HepG2 (cell line): ENCODE data around the gene DNASE2. TPM values are rescaled to one million over a fixed set of nuclear protein-coding genes. Genes with fewer than 3 reads are reported as not detected.

Source experiments
- ATAC-seq: fragments of 200-7000 bp; cut with Tn5 transposase; 3 replicates; pipeline ENCODE4 v1.9.1; 2020; ENCODE audit warnings: mild to moderate bottlenecking, moderate library complexity
- BruUV-seq: library from RNA; stranded (reverse); fragments of 400-500 nt; replicated peaks from 2 replicates; lab custom pipeline; 2021; lab: Mats Ljungman, UMichigan
- CTCF ChIA-PET: fragments of 300-600 bp; formaldehyde crosslinking; extraction: SDS; loops from one replicate; lab custom pipeline; 2021; ENCODE audit warnings: low total read pairs, inconsistent platforms, low intra/inter-chr PET ratio; lab: Yijun Ruan, JAX
- POLR2A ChIA-PET: fragments of 350-600 bp; sonication (Branson Sonifier 250); formaldehyde crosslinking; loops from one replicate; lab custom pipeline; 2020; ENCODE audit warnings: antibody characterized with exemption, inconsistent platforms; lab: Yijun Ruan, JAX
- DNase-seq: peaks from one replicate; pipeline ENCODE4 v3.0.0-alpha.2; 2015; ENCODE audit warnings: low spot score
- FAIRE-seq: peaks from 3 replicates; lab custom pipeline; 2011; peaks lifted over from hg19 to GRCh38; lab: Jason Lieb, UNC
- H2AFZ ChIP-seq: one replicate; pipeline ENCODE4 v1.6.1; 2011; ENCODE audit warnings: low read length, inconsistent platforms
- H3K27ac ChIP-seq: fragments of 300-600 bp; 3 replicates; pipeline ENCODE4 v1.8.0; 2011; ENCODE audit warnings: mixed run types, mild to moderate bottlenecking, mixed read lengths, low read length, inconsistent platforms; ENCODE audit not compliant: insufficient read depth; ENCODE audit errors: extremely low read length
- H3K27me3 ChIP-seq, 2 experiments: fragments of 200-600 bp in 1 of 2; 2 replicates in 1 of 2; 3 replicates in 1 of 2; pipeline versions ENCODE4 v1.6.0 to v1.8.0; 2011; ENCODE audit warnings: low read length in 2 of 2, mild to moderate bottlenecking in 2 of 2, moderate library complexity in 2 of 2, inconsistent platforms in 1 of 2; ENCODE audit not compliant: insufficient read depth in 2 of 2, control insufficient read depth in 1 of 2
- H3K36me3 ChIP-seq, 2 experiments: fragments of 200-600 bp in 1 of 2; replicated peaks in 1 of 2; 2 replicates in 1 of 2; 3 replicates in 1 of 2; pipeline versions ENCODE4 v1.5.1 to v1.8.0; 2011; ENCODE audit warnings: low read length in 2 of 2, inconsistent platforms in 1 of 2; ENCODE audit not compliant: insufficient read depth in 2 of 2, control insufficient read depth in 1 of 2
- H3K4me1 ChIP-seq: 2 replicates; pipeline ENCODE4 v1.5.1; 2012; ENCODE audit warnings: low read length, inconsistent platforms; ENCODE audit not compliant: insufficient read depth
- H3K4me2 ChIP-seq: 2 replicates; pipeline ENCODE4 v1.6.0; 2011; ENCODE audit warnings: low read depth, low read length, inconsistent platforms
- H3K4me3 ChIP-seq, 3 experiments: fragments of 200-600 bp in 1 of 3; sonication (generic), shearing (Covaris generic) in 1 of 3; replicated peaks in 1 of 3; 2 replicates each; pipeline ENCODE4 v1.5.1; 2011 to 2016; ENCODE audit warnings: low read length in 3 of 3, inconsistent platforms in 2 of 3, low read depth in 2 of 3, mild to moderate bottlenecking in 2 of 3, control low read depth in 1 of 3, mixed read lengths in 1 of 3; ENCODE audit not compliant: insufficient read depth in 1 of 3
- H3K79me2 ChIP-seq: one replicate; pipeline ENCODE4 v1.6.1; 2011; ENCODE audit warnings: low read length, inconsistent platforms; ENCODE audit not compliant: insufficient read depth
- H3K9ac ChIP-seq: 2 replicates; pipeline ENCODE4 v1.6.0; 2011; ENCODE audit warnings: mild to moderate bottlenecking, low read depth, low read length, inconsistent platforms; ENCODE audit not compliant: insufficient read depth
- H3K9me3 ChIP-seq: 2 replicates; pipeline ENCODE4 v1.5.1; 2012; ENCODE audit warnings: mild to moderate bottlenecking, low read length
- H4K20me1 ChIP-seq: 2 replicates; pipeline ENCODE4 v1.6.0; 2011; ENCODE audit warnings: inconsistent platforms, mild to moderate bottlenecking, low read length, moderate library complexity; ENCODE audit not compliant: insufficient read depth
- DRAP1 ChIP-seq: IDR thresholded peaks from 2 replicates; pipeline ENCODE4 v1.6.1; 2016; ENCODE audit warnings: missing genetic modification reagents, missing compliant biosample characterization
- FOXJ3 ChIP-seq: sonication (generic); formaldehyde crosslinking; IDR thresholded peaks from 2 replicates; pipeline ENCODE4 v1.4.0; 2020; ENCODE audit warnings: missing genetic modification reagents, mild to moderate bottlenecking, borderline replicate concordance
- KDM3A ChIP-seq: IDR thresholded peaks from 2 replicates; pipeline ENCODE4 v1.6.1; 2018; ENCODE audit warnings: low read depth, missing compliant biosample characterization
- POLR2AphosphoS5 ChIP-seq: IDR thresholded peaks from 2 replicates; pipeline ENCODE4 v1.6.1; 2012; ENCODE audit warnings: low read depth, low read length
- RBAK ChIP-seq: sonication (generic); formaldehyde crosslinking; IDR thresholded peaks from 2 replicates; pipeline ENCODE4 v1.5.1; 2020; ENCODE audit warnings: mild to moderate bottlenecking, missing genetic modification reagents
- SNAPC5 ChIP-seq: sonication (generic); formaldehyde crosslinking; IDR thresholded peaks from 2 replicates; pipeline ENCODE4 v1.8.1; 2023; ENCODE audit warnings: mild to moderate bottlenecking, missing genetic modification reagents, borderline replicate concordance
- TARDBP ChIP-seq: sonication (generic); formaldehyde crosslinking; IDR thresholded peaks from 2 replicates; pipeline ENCODE4 v1.8.0; 2022; ENCODE audit warnings: mild to moderate bottlenecking, missing genetic modification reagents
- U2AF1 ChIP-seq: fragments of 200-400 bp; formaldehyde crosslinking; optimal IDR thresholded peaks from 2 replicates; pipeline ENCODE3; 2017; ENCODE audit warnings: mild to moderate bottlenecking, low read depth, low read length
- ZBTB34 ChIP-seq: sonication (generic); formaldehyde crosslinking; IDR thresholded peaks from 2 replicates; pipeline ENCODE4 v1.8.0; 2022; ENCODE audit warnings: mild to moderate bottlenecking, missing genetic modification reagents
- ZFP62 ChIP-seq: sonication (generic); formaldehyde crosslinking; IDR thresholded peaks from 2 replicates; pipeline ENCODE4 v1.4.0; 2020; ENCODE audit warnings: missing genetic modification reagents
- ZNF142 ChIP-seq: sonication (generic); formaldehyde crosslinking; IDR thresholded peaks from 2 replicates; pipeline ENCODE4 v1.4.0; 2020; ENCODE audit warnings: missing genetic modification reagents
- ZNF251 ChIP-seq: sonication (generic); formaldehyde crosslinking; IDR thresholded peaks from 2 replicates; pipeline ENCODE4 v1.9.0; 2021; ENCODE audit warnings: mild to moderate bottlenecking, missing genetic modification reagents
- ZNF292 ChIP-seq: sonication (generic); formaldehyde crosslinking; IDR thresholded peaks from 2 replicates; pipeline ENCODE4 v1.8.1; 2022; ENCODE audit warnings: mild to moderate bottlenecking, low read depth, missing genetic modification reagents, borderline replicate concordance
- ZNF317 ChIP-seq: sonication (generic); formaldehyde crosslinking; IDR thresholded peaks from 2 replicates; pipeline ENCODE4 v1.5.0; 2020; ENCODE audit warnings: mild to moderate bottlenecking, missing genetic modification reagents
- ZNF7 ChIP-seq: IDR thresholded peaks from 2 replicates; pipeline ENCODE4 v1.6.1; 2016; ENCODE audit warnings: missing biosample characterization, missing genetic modification reagents
- ZNF790 ChIP-seq: sonication (generic); formaldehyde crosslinking; IDR thresholded peaks from 2 replicates; pipeline ENCODE4 v1.8.0; 2022; ENCODE audit warnings: missing genetic modification reagents, mild to moderate bottlenecking, borderline replicate concordance
- ZSCAN12 ChIP-seq: sonication (generic); formaldehyde crosslinking; IDR thresholded peaks from 2 replicates; pipeline ENCODE4 v1.9.0; 2021; ENCODE audit warnings: mild to moderate bottlenecking, missing genetic modification reagents
- ZSCAN25 ChIP-seq: sonication (generic); formaldehyde crosslinking; IDR thresholded peaks from 2 replicates; pipeline ENCODE4 v1.8.0; 2022; ENCODE audit warnings: mild to moderate bottlenecking, missing genetic modification reagents
- WGBS: methylation state at CpG from one replicate; pipeline ENCODE4 v1.1.6; 2017; ENCODE audit warnings: low lambda C conversion rate; 5-methylcytosine and 5-hydroxymethylcytosine counted together
- in situ Hi-C: cut with HindIII; loops from 2 replicates; pipeline ENCODE4 v1.10.0; 2017; ENCODE audit warnings: low pct_unique_long_range_greater_than_20kb; ENCODE audit not compliant: extremely low pct_ligation_motif_present
- intact Hi-C: fragments of 100-400 bp; cut with micrococcal nuclease; formaldehyde crosslinking; loops from one replicate; pipeline ENCODE4 v1.10.0; 2022; ENCODE audit not compliant: unreplicated experiment
- polyA plus RNA-seq, 8 experiments: library from polyadenylated mRNA; depleted of rRNA in 3 of 8; stranded (reverse) in 7 of 8; unstranded in 1 of 8; fragments of >200 nt; fragmentation: Illumina TruSeq in 4 of 8; extraction: Trizol in 4 of 8; gene quantifications; 2 replicates each; pipeline versions ENCODE4 v1.2.1 to v1.2.3, GENCODE V29; 2011 to 2016; ENCODE audit warnings: low read depth in 4 of 8, missing spikeins in 1 of 8, mixed read lengths in 1 of 8; ENCODE audit not compliant: insufficient read depth in 1 of 8
- total RNA-seq, 5 experiments: library from RNA; depleted of rRNA; stranded (reverse); fragments of >200 nt; fragmentation: Illumina TruSeq; extraction: Trizol; gene quantifications; 2 replicates each; pipeline ENCODE4 v1.2.3, GENCODE V29; 2016; ENCODE audit warnings: low read depth in 1 of 5

The DNASE2 gene
- total and polyA plus RNA-seq, 2 of the 13 experiments (the other 11 are each of a cell fraction or from before 2014, with no cell fraction given) = 7.5 to 16.2 TPM

GRCh38 chr19:12896460-12896859 is 15.2 kb upstream of the DNASE2 start:
- H3K9ac ChIP-seq = no peak overlapping the region
- FAIRE-seq (no peak), ATAC-seq (no peak)
- WGBS = 98% methylated on average over 9 of the region's 17 CpGs
- POLR2A ChIA-PET = no interaction called here
- no peak overlapping the region for H2AFZ ChIP-seq
- H3K27me3 ChIP-seq = no peaks in the 10 kb centered on the region; a peak in 1 of 5 replicates
- H3K4me3 ChIP-seq = no peak overlapping the region
- peaks cover 17 to 36% of the 10 kb centered on the region in 2 experiments; a peak in 4 of 5 replicates for H3K36me3 ChIP-seq
- intact Hi-C loops = no loop called here
- no peak overlapping the region for H3K4me2 ChIP-seq
- H3K79me2 ChIP-seq = peaks cover 5% of the 10 kb centered on the region
- H3K9me3 ChIP-seq = no peaks in the 10 kb centered on the region
- no peaks in the 10 kb centered on the region for H4K20me1 ChIP-seq
- BruUV-seq = no TSS peak
- peaks cover 28% of the 10 kb centered on the region for H3K4me1 ChIP-seq
- TF ChIP-seq POLR2AphosphoS5 = no peak
- TF ChIP-seq ZNF317 (CRISPR knock-in tag) = no peak
- TF ChIP-seq KDM3A (CRISPR knock-in tag) = no peak
- TF ChIP-seq ZSCAN25 (CRISPR knock-in tag) = no peak
- TF ChIP-seq SNAPC5 (CRISPR knock-in tag) = no peak
- no peak for TF ChIP-seq ZSCAN12 (CRISPR knock-in tag)
- TF ChIP-seq FOXJ3 = no peak
- no peak for TF ChIP-seq U2AF1
- TF ChIP-seq ZNF292 = no peak
- no peak for TF ChIP-seq TARDBP (CRISPR knock-in tag)
- no peak for TF ChIP-seq ZNF142 (CRISPR knock-in tag)
- no peak for TF ChIP-seq ZNF7 (CRISPR knock-in tag)
- TF ChIP-seq ZNF790 = no peak
- TF ChIP-seq ZNF251 = no peak
- no peak for TF ChIP-seq ZBTB34 (CRISPR knock-in tag)
- TF ChIP-seq DRAP1 = no peak
- no peak for TF ChIP-seq RBAK (CRISPR knock-in tag)
- no peak for TF ChIP-seq ZFP62 (CRISPR knock-in tag)
- TF ChIP-seq, all 625 proteins: peak for 0
- in situ Hi-C loops = no loop called here
- DNase-seq = no peak
- H3K27ac ChIP-seq = no peak overlapping the region
- CTCF ChIA-PET = no interaction called here
